Muscle layer of colon (tissue), 2 donors: ENCODE results near the gene STK16.
A peak's percentile ranks its signal among the peaks of the same experiment; 100 is the strongest.
"Not testable (repeated sequence)": the region's sequence is repeated elsewhere in the genome, so short reads cannot be mapped to it uniquely, and the experiment has no call there.

Experiments used
- H3K27ac ChIP-seq: one replicate; pipeline ENCODE4 v1.7.0; 2013; ENCODE audit warnings: low read depth, mild to moderate bottlenecking, low read length, moderate library complexity
- H3K27me3 ChIP-seq, 2 donors: one replicate each; pipeline ENCODE4 v1.7.0; 2013; ENCODE audit warnings: low read length in 2 of 2, mild to moderate bottlenecking in 2 of 2; ENCODE audit not compliant: insufficient read depth in 2 of 2, control insufficient read depth in 1 of 2
- H3K36me3 ChIP-seq: one replicate; pipeline ENCODE4 v1.7.0; 2013; ENCODE audit warnings: mild to moderate bottlenecking, low read length; ENCODE audit not compliant: insufficient read depth
- H3K4me1 ChIP-seq: one replicate; pipeline ENCODE4 v1.7.0; 2013; ENCODE audit warnings: mild to moderate bottlenecking, low read length; ENCODE audit not compliant: insufficient read depth
- H3K4me3 ChIP-seq, 2 donors: one replicate each; pipeline ENCODE4 v1.7.0; 2013; ENCODE audit warnings: low read length in 2 of 2, low read depth in 1 of 2, mild to moderate bottlenecking in 1 of 2, moderate library complexity in 1 of 2
- H3K9ac ChIP-seq: one replicate; pipeline ENCODE4 v1.7.0; 2013; ENCODE audit warnings: low read length
- H3K9me3 ChIP-seq: one replicate; pipeline ENCODE4 v1.7.0; 2013; ENCODE audit warnings: mild to moderate bottlenecking, low read length
- donor health status: abdominal sarcoma.
- donor health status: Adenocarcinoma of cecum.

Gene STK16

DNA sequence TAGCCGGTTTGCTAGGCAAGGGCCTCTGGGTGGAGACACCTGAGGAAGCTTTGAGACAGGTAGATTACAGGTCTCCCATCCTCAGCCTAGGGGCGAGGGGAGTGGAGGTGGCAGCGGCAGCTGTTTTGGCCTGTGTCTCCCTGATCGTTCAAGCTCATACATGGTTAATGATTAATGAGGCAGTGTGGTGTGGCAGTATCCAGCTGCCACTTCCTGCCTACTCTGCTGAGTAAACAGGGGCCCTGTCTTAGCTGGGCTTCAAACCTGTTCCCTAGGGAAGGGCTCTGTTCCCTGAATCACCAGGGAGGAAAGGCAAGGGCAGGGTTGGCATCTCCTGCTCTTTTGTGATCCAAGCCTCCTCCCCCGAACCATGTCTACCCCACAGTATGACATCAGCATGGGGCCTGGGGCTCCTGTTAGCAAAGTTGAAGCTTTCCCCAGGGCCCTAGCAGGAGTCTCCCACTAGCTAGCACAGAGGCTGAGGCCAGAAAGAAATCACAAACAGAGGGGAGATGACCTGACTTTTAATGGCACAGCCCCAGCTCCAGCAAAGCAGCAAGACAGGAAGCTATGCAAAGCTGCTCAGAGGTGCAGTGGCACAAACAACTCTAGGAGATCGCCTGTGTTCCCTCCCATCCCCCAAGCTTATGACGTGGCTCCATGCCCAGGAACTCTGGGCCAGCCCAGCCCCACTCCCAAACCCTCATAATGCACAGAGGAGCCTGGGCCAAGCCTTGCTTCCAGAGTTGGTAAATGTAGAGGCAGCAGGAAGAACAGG is 4.1 kb downstream of the STK16 start:
- Histone ChIP-seq H3K4me1 (peaks cover 61% of the 10 kb centered on the region), H3K27ac (peak overlapping the region; percentile 59), H3K27me3 (no peaks in the 10 kb centered on the region), H3K4me3 (no peak overlapping the region), H3K9ac (peak overlapping the region; percentile 10), H3K9me3 (no peaks in the 10 kb centered on the region), H3K36me3 (peaks cover 24% of the 10 kb centered on the region)

DNA sequence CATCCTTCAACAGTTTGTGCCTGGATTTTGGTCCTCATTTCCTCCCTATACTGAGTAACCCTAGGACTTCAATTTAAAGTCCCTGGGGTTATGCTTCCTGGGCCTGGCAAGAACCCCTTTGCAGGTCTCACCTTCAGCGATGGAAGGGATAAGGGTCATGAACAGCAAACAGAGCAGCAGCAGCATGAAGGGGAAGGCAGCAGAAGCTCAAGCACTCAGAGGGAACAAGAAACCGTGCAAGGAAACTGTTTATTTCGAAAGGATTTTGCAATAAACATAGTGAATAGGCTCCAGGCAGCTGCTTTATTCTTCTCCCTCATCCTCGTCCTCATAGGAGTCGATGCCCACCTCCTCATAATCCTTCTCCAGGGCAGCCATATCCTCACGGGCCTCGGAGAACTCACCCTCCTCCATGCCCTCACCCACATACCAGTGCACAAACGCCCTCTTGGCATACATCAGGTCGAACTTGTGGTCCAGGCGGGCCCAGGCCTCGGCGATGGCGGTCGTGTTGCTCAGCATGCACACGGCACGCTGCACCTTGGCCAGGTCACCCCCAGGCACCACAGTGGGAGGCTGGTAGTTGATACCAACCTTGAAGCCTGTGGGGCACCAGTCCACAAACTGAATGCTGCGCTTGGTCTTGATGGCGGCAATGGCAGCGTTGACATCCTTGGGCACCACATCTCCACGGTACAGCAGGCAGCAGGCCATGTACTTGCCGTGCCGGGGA is 4.9 kb downstream of the STK16 start:
- peak overlapping the region; percentile 10 for H3K9ac ChIP-seq
- peak overlapping the region in 1 of 2 donors; percentile 25 for H3K4me3 ChIP-seq
- peaks cover 24% of the 10 kb centered on the region for H3K36me3 ChIP-seq
- H3K27ac ChIP-seq, result peak overlapping the region; percentile 59
- H3K27me3 ChIP-seq, result no peaks in the 10 kb centered on the region
- no peaks in the 10 kb centered on the region for H3K9me3 ChIP-seq
- H3K4me1 ChIP-seq, result peaks cover 61% of the 10 kb centered on the region

DNA sequence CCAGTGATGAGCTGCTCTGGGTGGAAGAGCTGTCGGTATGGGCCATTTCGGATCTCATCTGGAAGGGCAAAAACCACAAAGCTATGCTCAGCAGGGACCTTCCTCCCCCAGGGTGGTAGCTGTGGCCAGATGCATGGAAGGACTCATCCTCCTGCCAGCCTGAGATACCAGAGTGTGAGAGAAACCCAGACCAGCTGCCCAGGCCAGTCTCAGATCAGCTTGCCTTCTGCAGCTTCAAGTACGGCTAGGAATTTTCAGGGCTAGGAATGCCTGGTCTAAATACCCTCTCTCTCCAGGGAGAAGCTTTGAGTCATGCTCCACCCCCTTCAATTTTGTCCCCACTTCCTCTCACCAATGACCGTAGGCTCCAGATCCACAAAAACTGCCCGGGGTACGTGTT is 6.4 kb downstream of the STK16 start:
- peaks cover 21% of the 10 kb centered on the region for H3K36me3 ChIP-seq
- H3K9me3 ChIP-seq, result no peaks in the 10 kb centered on the region
- H3K4me3 ChIP-seq, result no peak overlapping the region
- no peak overlapping the region for H3K27ac ChIP-seq
- H3K27me3 ChIP-seq, result no peaks in the 10 kb centered on the region
- H3K9ac ChIP-seq, result no peak overlapping the region
- peaks cover 51% of the 10 kb centered on the region for H3K4me1 ChIP-seq

DNA sequence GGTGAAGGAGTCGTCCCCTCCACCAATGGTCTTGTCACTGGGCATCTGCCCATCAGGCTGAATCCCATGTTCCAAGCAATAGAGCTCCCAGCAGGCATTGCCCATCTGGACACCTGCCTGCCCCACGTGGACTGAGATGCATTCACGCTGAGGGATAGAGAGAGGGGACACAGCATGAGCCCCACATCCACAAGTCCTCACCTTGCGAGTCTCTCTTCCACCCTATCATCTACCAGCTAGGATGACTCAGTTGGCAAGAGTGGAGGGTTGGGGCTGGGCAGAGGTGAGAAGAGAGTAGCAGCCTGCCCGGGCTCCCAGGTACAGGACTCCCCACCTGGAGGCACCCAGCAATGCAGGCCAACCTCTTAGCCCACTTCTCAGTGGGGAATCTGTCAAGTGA is 6.8 kb downstream of the STK16 start:
- Histone ChIP-seq H3K4me1 (peaks cover 46% of the 10 kb centered on the region), H3K36me3 (peaks cover 19% of the 10 kb centered on the region), H3K9me3 (no peaks in the 10 kb centered on the region), H3K27ac (no peak overlapping the region), H3K4me3 (peak overlapping the region in 1 of 2 donors; percentile 82), H3K9ac (no peak overlapping the region), H3K27me3 (no peaks in the 10 kb centered on the region)

DNA sequence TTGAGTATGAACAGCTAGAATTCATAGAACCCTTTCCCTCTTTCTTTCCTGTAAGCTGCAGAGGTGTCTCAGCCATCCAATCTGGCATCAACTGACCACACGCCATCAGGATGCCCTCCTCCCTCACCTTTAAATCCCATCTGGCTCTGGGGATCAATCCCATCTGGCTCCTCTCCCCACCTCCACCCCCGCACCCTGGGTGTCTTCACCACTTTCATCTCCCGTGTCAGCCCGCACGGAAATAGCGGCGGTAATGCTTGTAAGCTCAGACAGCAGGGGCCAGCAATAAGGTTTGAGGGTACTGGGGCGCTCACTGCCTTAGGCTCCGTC is 7.3 kb downstream of the STK16 start:
- H3K4me3 ChIP-seq, result peak overlapping the region; percentile 78 to 82
- H3K4me1 ChIP-seq, result peaks cover 43% of the 10 kb centered on the region
- no peaks in the 10 kb centered on the region for H3K9me3 ChIP-seq
- H3K36me3 ChIP-seq, result peaks cover 19% of the 10 kb centered on the region
- H3K9ac ChIP-seq, result peak overlapping the region; percentile 34
- H3K27me3 ChIP-seq, result no peaks in the 10 kb centered on the region
- H3K27ac ChIP-seq, result peak overlapping the region; percentile 75

DNA sequence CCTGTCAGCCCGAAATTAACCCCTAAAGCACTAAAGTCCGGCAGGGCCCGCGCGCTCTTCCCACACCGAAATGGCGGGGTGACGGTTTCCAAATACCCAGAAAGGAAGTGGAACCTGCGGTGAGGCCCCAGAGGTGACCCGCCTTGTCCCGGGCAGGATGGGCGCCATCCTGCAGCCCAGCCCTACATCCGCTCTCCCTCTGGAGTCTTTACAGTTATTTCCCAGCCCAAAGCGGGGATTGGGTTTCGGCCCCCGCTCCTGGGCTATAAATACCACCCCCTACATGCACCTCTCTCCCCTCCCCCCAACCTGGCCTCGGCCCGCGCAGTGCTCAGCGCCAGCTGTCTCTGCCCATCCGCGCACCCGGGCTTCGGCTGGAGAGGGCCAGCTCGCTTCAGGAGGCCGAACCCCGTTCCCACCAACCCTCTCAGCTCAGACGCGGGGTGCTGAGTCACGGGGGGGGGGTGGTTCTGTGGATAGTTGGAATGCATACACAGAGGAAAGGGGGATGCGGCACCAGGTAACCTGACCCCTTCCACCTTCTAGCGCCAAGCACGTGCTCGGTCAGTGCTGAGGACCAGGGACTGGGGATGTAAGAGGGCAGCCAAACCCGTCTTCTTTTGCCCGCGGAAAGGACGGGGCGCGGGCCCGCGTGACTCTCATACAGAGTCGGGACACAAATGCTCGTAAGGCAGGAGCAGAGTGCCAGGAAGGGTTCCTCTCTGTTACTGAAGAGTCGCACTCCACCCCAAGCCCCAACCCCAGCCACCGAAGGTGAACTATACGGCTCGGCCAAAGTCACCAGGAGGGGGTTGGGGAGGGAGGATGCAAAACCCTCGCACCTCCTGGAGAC is 7.8 kb downstream of the STK16 start, which contains the start of gene TUBA4B:
Gene TUBA4B, plus strand, starts transcription at position 344 of the 853 bp plus-strand sequence. Its CDS starts 165 bp downstream, at position 509.
- Histone ChIP-seq H3K36me3 (peaks cover 14% of the 10 kb centered on the region), H3K4me3 (peak within 1 kb of the TSS; percentile 78 to 82), H3K9me3 (no peaks in the 10 kb centered on the region), H3K9ac (peak within 1 kb of the TSS; percentile 57), H3K27me3 (no peaks in the 10 kb centered on the region), H3K27ac (peak within 1 kb of the TSS; percentile 75), H3K4me1 (peaks cover 43% of the 10 kb centered on the region)

DNA sequence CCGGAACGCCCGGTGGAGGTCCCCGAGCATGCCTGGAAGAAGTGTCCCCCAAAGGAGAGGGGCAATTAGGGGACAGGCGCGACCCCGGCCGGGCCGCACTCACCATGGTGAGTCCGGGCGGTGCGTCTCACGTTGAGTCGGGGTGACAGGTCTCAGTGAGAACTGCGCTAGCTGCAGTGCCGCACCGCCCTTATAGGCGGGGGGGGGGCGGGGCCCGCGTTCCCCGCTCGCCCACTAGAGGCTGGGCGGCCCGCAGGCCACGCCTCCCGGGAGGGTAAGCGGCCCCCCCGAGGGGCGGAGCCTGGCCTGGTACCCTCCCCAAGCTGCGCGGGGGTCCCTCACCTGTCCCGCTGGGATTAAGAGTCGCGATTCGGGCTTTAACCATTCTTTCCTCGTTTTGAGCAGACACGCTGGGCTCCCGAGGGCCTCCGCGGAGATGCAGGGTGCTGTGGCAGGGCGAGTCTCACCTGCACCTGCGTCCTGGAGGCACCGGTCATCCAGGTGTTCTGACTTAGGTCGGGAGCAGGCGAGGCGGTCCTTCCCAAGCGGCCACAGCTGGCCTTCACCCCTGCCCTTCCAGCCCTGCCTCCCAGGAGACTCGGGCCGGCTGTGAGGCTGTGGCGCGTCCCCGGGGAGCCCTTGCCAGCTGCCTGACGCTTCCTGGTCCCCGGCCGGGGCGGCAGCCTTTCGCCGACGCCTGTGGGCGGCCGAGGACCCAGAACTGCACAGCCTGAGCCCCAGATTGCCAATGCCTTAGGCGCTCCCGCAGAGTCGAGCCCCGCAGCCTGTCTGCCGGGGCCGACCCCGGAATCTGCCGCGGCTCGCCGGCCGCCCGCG is 8.7 kb downstream of the STK16 start, which contains the start of gene TUBA4A:
Gene TUBA4A, minus strand, starts transcription at position 166 of the 837 bp plus-strand sequence. Its CDS starts 60 bp downstream, at position 106.
- Histone ChIP-seq H3K9me3 (no peaks in the 10 kb centered on the region), H3K27ac (peak within 1 kb of the TSS; percentile 75), H3K4me3 (peak within 1 kb of the TSS; percentile 78 to 82), H3K27me3 (no peaks in the 10 kb centered on the region), H3K9ac (peak within 1 kb of the TSS; percentile 57), H3K36me3 (peaks cover 9% of the 10 kb centered on the region), H3K4me1 (peaks cover 41% of the 10 kb centered on the region)

DNA sequence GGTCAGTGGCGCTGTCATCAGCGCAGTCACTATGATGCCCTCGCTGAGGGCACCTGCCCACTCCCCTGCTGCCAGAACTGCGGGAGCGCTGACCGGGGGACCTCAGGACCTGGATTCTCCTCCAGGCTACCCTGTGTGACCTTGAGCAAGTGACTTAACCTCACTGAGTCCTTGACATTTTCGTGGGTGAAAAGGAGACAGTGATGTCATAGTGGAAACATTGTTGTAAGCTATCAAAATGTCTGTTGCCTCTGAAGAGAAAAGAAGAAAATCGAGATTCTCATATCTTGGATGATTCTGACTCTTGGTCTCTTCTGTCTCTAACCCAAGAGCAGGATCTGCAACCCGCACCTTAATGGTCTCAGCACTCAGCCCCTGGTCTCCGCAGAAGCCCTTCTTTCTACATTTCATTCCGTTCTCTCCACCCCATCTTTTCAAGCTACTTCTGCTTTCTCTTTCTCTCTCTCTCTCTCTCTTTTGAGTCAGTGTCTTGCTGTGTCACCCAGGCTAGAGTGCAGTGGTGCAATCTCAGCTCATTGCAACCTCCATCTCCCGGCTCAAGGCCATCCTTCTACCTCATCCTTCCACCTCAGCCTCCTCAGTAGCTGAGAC is 9.4 kb downstream of the STK16 start:
- H3K9ac ChIP-seq, result peak overlapping the region; percentile 57
- H3K27ac ChIP-seq, result peak overlapping the region; percentile 70
- no peaks in the 10 kb centered on the region for H3K9me3 ChIP-seq
- peak overlapping the region; percentile 78 to 82 for H3K4me3 ChIP-seq
- no peaks in the 10 kb centered on the region for H3K27me3 ChIP-seq
- peaks cover 34% of the 10 kb centered on the region for H3K4me1 ChIP-seq
- peaks cover 9% of the 10 kb centered on the region for H3K36me3 ChIP-seq

DNA sequence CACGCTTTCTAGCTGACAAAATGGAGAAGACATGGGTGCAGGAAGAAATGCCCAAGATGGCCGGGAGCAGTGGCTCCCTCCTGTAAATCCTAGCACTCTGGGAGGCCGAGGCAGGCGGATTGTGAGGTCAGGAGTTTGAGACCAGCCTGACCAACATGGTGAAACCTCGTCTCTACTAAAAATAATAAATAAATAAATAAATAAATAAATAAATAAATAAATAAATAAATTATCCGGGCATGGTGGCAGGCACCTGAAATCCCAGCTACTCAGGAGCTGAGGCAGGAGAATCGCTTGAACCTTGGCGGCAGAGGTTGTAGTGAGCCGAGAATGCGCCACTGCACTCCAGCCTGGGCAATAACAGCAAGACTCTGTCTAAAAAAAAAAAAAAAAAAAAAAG is 13.7 kb downstream of the STK16 start:
- H3K4me3 ChIP-seq, H3K9me3 ChIP-seq, H3K36me3 ChIP-seq, H3K27ac ChIP-seq, H3K4me1 ChIP-seq, H3K9ac ChIP-seq, H3K27me3 ChIP-seq: not testable (repeated sequence)

DNA sequence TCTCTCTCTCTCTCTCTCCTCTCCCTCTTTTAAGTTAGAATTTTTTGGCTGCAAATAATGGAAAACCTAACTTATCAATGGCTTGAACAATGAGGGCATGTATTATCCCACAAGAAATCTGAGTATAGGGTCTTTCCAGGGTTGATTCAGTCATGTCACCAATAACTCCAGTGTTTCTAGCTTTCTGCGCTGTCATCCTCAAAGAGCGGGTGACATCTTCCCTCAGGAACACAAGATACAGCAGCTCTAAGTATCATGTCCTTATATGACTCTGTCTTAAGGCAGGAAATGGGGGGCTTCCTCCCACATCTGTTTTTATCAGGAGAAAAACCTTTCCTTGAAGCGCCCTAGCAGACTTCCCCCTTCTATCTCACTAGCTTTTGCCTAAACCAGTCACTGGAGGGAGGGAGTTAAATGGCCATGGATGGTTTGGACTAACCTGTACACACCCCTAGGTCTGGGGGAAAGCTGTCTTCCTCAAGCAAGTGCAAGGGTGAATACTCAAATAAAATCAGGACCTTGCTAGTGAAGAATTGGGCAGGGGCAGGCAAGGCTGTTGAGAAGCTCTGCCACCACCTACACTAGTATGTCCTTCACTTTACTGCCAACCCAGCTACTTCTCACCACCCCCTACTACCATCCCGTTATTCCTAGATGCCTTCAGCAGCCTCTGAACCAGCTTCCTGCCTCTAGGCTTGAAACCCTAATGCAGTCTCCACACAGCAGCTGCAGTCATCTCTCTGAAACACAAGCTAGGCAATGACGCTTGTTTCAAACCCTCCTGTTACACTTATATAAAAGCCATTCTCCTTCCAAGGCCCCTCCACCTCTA is 16.0 kb downstream of the STK16 start:
- H3K27me3 ChIP-seq, result no peaks in the 10 kb centered on the region
- no peak overlapping the region for H3K9ac ChIP-seq
- H3K27ac ChIP-seq, result no peak overlapping the region

More for the DNA sequence above, 16.0 kb downstream of the STK16 start:
- no peaks in the 10 kb centered on the region for H3K4me1 ChIP-seq
- H3K36me3 ChIP-seq, result no peaks in the 10 kb centered on the region
- no peaks in the 10 kb centered on the region for H3K9me3 ChIP-seq
- H3K4me3 ChIP-seq, result no peak overlapping the region
